B cell (primary cell): ENCODE results near the gene PRPS1. TPM values are rescaled to one million over a fixed set of nuclear protein-coding genes. Genes with fewer than 3 reads are reported as not detected.

Experiments used
- polyA plus RNA-seq: library from polyadenylated mRNA; depleted of rRNA; stranded (reverse); fragments of >200 nt; gene quantifications from 2 replicates; pipeline ENCODE4 v1.2.3, GENCODE V29; 2012
- total RNA-seq, 2 donors: library from RNA; stranded (reverse); fragments of 120-200 nt in 1 of 2; gene quantifications; 1 replicate in 1 of 2; 2 replicates in 1 of 2; pipeline versions ENCODE4 v1.2.3 to v1.2.4, GENCODE V29; 2013 to 2022

PRPS1 gene
- total and polyA plus RNA-seq, 2 donors (not counting 1 experiment from before 2014, with no cell fraction given): 42.2 to 52.1 TPM

Other genes starting within 250 kb of the PRPS1 start
- 1.1 TPM in 2 replicates for gene FRMPD3, start 178.9 kb upstream of the PRPS1 start, total RNA-seq
- 2.2 and 2.9 TPM in 2 replicates for gene FRMPD3, start 178.9 kb upstream of the PRPS1 start, polyA plus RNA-seq
- 435 and 447 TPM in 2 replicates for gene TSC22D3, start 147.3 kb downstream of the PRPS1 start, total RNA-seq
- gene TSC22D3, start 147.3 kb downstream of the PRPS1 start, polyA plus RNA-seq: 3,050 and 4,601 TPM in 2 replicates
- gene NCBP2L, start 149.2 kb downstream of the PRPS1 start, total RNA-seq: not detected in 2 replicates
- gene NCBP2L, start 149.2 kb downstream of the PRPS1 start, polyA plus RNA-seq: not detected in 2 replicates
- 4.2 and 5.8 TPM in 2 replicates for gene MID2, start 197.4 kb downstream of the PRPS1 start, total RNA-seq
- gene MID2, start 197.4 kb downstream of the PRPS1 start, polyA plus RNA-seq: 0.35 and 1.7 TPM in 2 replicates